GM10266 (cell line): ENCODE data around the gene CRYGD.

Experiments
- DNase-seq: peaks from one replicate; pipeline ENCODE4 v3.0.0; 2012; ENCODE audit errors: extremely low spot score
- CTCF ChIP-seq: IDR thresholded peaks from 2 replicates; pipeline ENCODE4 v1.5.1; 2012; ENCODE audit warnings: mild to moderate bottlenecking, low read depth; ENCODE audit not compliant: control insufficient read depth, insufficient read depth; ENCODE audit errors: missing control alignments

Gene CRYGD

DNA sequence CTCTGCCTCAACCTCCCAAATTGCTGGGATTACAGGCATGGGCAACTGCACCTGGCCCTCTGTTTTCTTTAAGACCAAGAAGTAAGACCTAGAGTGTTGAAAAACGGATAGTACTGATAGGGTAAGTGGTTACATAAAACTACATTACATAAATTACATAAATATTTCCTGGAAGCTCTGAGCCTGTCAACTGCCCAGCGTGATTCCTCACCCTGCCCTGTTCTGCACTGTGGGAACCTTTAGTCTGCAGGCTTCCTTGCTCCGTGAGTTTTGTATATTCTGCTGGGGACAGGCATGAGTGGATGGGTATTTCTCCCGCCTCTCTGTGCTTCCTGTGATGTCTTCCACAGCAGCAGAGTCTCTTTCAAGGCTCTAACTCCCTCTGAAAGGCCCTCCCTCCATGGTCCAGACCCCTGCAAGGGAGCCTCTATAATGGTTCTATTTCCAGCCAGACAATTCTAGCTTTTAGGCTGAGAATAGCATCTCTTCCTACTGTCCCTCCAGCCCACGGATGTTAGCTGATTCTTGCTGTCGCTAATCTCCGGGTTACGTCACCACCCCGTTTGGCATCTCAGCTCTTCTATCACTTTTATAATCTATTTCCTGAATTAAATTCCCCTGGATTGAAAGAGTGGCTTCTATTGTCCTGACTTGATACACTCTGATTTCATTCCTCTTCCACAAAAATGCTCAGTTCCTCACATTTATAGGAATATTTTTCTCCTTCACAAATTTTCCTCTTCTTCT lies 49.5 kb downstream of the CRYGD start:
- no peak for TF ChIP-seq CTCF
- DNase-seq = no peak

GRCh38 chr2:208072250-208072892 lies 52.0 kb downstream of the CRYGD start:
- TF ChIP-seq CTCF = peak; percentile 88
- DNase-seq = peak; percentile 64
